ENCODE data around the gene CSRP3.

Gene CSRP3

DNA sequence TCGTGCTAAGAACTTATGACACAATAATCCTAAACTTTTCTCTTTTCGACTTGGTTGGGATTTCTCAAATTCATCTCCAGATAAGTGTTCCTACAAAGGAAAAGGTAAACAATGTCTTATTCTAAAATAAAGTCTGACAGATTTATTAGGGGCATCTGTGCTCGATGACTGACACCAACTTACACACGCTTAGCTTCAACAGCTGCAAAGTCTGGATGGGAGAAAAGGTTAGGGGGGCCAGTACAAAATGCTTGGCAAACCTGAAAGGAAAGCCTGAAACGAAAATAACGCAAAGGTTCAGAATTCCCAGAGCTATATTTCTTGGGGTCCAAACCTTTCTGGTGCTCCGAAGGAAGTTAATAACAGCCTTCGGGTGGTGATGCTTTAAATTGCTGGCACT lies 35.6 kb upstream of the CSRP3 start:
- no peak for TF ChIP-seq ZFX (IDR thresholded peaks at IDR 0.05)
- TF ChIP-seq, protein P1, sequence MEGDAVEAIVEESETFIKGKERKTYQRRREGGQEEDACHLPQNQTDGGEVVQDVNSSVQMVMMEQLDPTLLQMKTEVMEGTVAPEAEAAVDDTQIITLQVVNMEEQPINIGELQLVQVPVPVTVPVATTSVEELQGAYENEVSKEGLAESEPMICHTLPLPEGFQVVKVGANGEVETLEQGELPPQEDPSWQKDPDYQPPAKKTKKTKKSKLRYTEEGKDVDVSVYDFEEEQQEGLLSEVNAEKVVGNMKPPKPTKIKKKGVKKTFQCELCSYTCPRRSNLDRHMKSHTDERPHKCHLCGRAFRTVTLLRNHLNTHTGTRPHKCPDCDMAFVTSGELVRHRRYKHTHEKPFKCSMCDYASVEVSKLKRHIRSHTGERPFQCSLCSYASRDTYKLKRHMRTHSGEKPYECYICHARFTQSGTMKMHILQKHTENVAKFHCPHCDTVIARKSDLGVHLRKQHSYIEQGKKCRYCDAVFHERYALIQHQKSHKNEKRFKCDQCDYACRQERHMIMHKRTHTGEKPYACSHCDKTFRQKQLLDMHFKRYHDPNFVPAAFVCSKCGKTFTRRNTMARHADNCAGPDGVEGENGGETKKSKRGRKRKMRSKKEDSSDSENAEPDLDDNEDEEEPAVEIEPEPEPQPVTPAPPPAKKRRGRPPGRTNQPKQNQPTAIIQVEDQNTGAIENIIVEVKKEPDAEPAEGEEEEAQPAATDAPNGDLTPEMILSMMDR (conservative IDR thresholded peaks at IDR 0.05), result no peak
- no peak overlapping the region for H3K27ac ChIP-seq

DNA sequence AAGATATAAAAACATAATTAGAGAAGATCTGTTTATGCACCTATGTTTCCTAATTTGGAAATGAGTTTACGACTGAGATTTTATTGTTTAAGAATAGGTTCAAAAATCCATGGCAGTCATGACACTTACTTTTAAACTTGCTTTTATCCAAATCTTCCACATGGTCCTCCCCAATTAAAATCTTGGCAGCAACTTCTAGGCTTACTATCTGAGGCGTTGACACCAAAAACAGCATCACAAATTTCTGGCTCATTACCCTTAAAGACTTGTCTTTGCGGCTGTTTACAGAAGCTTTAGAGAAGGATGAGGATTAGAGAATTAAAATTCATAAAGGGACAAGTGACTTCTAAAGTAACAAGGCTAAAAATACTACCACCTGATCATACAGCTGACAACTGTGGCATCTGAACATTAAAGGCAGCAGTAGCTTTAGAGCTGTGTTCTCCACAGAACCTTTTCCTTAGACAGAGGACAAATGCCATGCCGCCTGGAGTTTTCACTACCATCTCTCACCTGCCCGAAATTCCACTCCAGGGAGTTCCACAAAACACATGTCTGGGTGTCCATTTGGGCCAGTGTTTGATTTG lies 32.5 kb upstream of the CSRP3 start:
- no peak for TF ChIP-seq ZFX (IDR thresholded peaks at IDR 0.05)
- TF ChIP-seq, protein P1 (conservative IDR thresholded peaks at IDR 0.05), result no peak
- H3K27ac ChIP-seq, result no peak overlapping the region

DNA sequence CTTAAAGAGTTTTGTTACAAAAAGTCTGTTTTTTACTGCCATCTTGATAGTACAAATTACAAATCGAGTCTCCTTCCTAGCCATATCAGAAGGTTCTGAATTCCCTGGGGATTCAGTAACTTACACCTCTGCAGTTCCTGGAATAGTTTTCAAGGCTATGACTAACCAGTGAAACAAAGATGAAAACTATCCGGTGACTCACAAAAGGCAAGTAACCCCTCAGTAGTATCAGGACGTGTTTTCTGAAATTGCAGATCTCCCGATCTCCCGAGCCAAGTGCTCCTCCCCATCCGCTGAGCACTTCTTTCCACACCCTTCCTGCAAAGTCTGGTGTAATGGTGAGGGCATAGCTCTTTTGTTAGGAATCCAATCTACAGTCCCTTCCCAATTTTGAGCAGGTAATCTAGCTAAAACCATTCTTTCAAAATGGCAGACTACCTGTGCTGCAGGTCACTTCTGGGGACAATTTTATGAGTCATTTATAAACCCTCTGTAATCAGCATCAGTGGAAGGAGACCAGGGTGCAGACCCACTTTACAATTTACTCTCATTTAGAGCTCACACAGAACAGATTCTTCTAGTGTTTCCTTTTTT lies 31.2 kb upstream of the CSRP3 start:
- TF ChIP-seq, protein P1 (conservative IDR thresholded peaks at IDR 0.05), result no peak
- TF ChIP-seq ZFX (IDR thresholded peaks at IDR 0.05), result no peak
- H3K27ac ChIP-seq, result no peak overlapping the region

DNA sequence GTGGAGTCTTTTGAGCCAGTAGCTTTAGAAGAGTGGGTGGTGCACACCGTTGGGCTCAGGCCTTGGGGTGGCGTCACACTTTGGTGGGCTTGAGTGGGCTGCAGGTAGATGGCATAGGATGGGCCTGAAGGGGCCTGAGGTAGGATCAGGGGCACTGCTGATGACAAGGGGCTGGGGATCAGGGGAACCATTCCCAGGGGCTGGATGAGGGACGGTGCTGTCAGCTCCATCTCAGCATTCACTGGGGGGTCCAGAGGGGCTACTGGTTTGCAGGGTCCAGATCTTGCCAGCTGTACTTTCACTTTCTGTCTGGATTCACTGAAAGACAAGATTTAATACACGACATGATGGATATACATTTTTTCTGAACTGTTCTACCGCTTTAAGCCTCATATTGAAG lies 27.9 kb upstream of the CSRP3 start:
- H3K27ac ChIP-seq, result no peak overlapping the region

DNA sequence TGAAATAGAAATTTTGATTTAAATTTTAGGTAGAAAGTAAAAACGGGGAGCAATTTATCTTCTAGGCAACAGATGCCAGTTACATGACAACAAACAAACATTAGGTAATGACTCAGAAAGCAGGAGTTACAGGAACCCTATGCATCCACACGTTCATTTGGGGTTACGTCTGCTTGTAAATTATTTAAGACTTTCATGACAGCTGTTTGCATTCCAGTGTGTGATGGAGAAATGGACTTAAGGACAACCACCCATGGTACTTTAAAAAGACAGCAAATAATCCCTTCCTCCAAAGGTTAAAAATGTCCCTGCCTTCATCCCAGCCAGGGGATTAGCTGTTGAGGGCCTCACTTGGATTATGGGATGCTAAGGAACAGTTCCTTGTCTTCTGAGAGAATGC lies 27.2 kb upstream of the CSRP3 start:
- H3K27ac ChIP-seq, result no peak overlapping the region
- TF ChIP-seq, protein P1 (conservative IDR thresholded peaks at IDR 0.05), result no peak
- no peak for TF ChIP-seq ZFX (IDR thresholded peaks at IDR 0.05)

More for the DNA sequence above, 27.9 kb upstream of the CSRP3 start:
- TF ChIP-seq ZFX (IDR thresholded peaks at IDR 0.05), result no peak
- TF ChIP-seq, protein P1 (conservative IDR thresholded peaks at IDR 0.05), result no peak

DNA sequence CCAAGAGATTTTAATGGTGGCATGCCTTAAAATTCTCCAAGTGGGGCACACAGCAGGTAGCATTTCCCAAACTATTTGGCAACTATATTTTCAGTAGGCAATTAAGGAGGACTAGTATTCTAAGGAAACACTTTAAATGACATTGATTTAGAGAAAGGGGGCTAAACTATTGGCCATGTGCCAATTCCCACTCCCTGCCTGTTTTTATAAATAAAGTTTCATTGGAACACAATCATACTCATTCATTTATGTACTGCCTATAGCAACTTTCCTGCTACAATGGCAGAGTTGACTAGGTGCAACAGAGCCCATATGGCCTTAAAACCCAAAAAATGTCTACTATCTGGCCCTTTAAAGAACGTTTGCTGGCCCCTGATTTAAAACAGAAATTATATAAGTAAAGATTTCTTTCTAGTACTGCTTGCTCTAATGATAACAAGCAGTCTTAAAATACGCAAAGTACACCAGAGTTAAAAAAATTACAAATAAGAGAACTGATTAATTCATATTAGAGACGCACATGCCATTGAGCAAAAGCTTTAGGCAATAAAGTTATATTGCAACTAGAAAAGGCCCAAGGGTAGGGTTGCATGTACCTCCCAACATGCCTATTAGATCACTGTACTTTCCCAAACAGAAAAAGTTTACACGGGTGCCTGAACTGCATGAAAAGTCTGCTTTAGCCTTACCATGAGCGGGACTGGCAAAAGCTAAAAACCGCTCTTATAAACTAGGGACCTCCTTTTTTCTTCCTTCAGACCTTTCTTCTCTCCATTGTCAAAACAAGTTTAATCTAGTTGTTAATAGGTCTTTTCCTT lies 24.8 kb upstream of the CSRP3 start:
- no peak overlapping the region for H3K27ac ChIP-seq
- TF ChIP-seq ZFX (IDR thresholded peaks at IDR 0.05), result no peak
- TF ChIP-seq, protein P1 (conservative IDR thresholded peaks at IDR 0.05), result no peak

DNA sequence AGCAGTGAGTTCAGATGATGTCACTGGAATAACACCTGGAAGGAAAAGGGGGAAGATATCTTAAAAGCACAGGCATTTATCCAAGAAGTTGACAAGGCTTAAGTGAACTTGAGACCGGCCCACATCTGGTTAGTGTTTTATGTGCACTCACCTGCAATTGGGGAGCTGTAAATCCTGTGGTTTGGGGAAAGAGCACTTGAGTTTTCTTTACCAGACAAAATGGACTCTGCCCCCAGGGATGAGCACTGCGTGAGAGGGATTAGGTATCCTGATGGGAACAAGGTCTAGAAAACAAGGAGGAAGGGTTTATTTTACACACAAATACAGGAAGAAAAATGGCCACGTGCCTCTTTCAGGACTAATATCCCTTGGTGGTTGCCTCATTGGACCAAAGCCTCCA lies 23.8 kb upstream of the CSRP3 start:
- TF ChIP-seq ZFX (IDR thresholded peaks at IDR 0.05), result no peak
- TF ChIP-seq, protein P1 (conservative IDR thresholded peaks at IDR 0.05), result no peak
- no peak overlapping the region for H3K27ac ChIP-seq
